ENCODE data around the gene CHRD.

CHRD gene

GRCh38 chr3:184439096-184439495, 59.2 kb downstream of the CHRD start:
- DNase-seq (ENCODE audit: low read depth) = no peak
- TF ChIP-seq CTCF (IDR thresholded peaks at IDR 0.05; ENCODE audit: low read depth, low read length, missing control alignments) = no peak
- H3K4me3 ChIP-seq (ENCODE audit: low read depth, low read length) = no peak overlapping the region
- in situ Hi-C loops (cut with HindIII; ENCODE audit: low sequenced_read_pairs) = no loop called here
